NCI-H2107 (cell line): Measurements from ENCODE around the gene NLRC5.

Source experiments
- DNase-seq: peaks from one replicate; lab custom pipeline; 2025; lab: John Stamatoyannopoulos, UW

Gene NLRC5

GRCh38 chr16:57024894-57025680 lies 35.7 kb downstream of the NLRC5 start:
- no peak for DNase-seq

- no peak for DNase-seq
These were observed 36.8 kb downstream of the NLRC5 start for GRCh38 chr16:57025941-57026777.

- no peak for DNase-seq
These were observed 37.4 kb downstream of the NLRC5 start for GRCh38 chr16:57026778-57027062.

GRCh38 chr16:57027067-57027466 lies 37.7 kb downstream of the NLRC5 start:
- no peak for DNase-seq

- no peak for DNase-seq
These were observed 38.7 kb downstream of the NLRC5 start for GRCh38 chr16:57028086-57028485.

GRCh38 chr16:57029161-57030160 lies 40.1 kb downstream of the NLRC5 start:
- DNase-seq: no peak

- no peak for DNase-seq
These were observed 41.1 kb downstream of the NLRC5 start for GRCh38 chr16:57030346-57030902.

- no peak for DNase-seq
These were observed 41.8 kb downstream of the NLRC5 start for GRCh38 chr16:57031156-57031555.

- DNase-seq: no peak
These were observed 43.0 kb downstream of the NLRC5 start for GRCh38 chr16:57032346-57032745.

GRCh38 chr16:57032931-57033330 lies 43.6 kb downstream of the NLRC5 start:
- DNase-seq: no peak

GRCh38 chr16:57036315-57036714 lies 47.0 kb downstream of the NLRC5 start:
- DNase-seq: no peak

GRCh38 chr16:57036945-57037344 lies 47.6 kb downstream of the NLRC5 start:
- DNase-seq: no peak

- no peak for DNase-seq
These were observed 48.8 kb downstream of the NLRC5 start for GRCh38 chr16:57038166-57038565.

- no peak for DNase-seq
These were observed 49.9 kb downstream of the NLRC5 start for GRCh38 chr16:57039148-57039812.

- no peak for DNase-seq
These were observed 52.1 kb downstream of the NLRC5 start for GRCh38 chr16:57041182-57042156.

- no peak for DNase-seq
These were observed 53.1 kb downstream of the NLRC5 start for GRCh38 chr16:57042157-57043111.

- DNase-seq: no peak
These were observed 53.9 kb downstream of the NLRC5 start for GRCh38 chr16:57043248-57043647.

- DNase-seq: no peak
These were observed 55.8 kb downstream of the NLRC5 start for GRCh38 chr16:57044931-57045693.
